Measurements from ENCODE around the gene LDLRAD4.

The LDLRAD4 gene

GRCh38 chr18:13430663-13431062, 212.1 kb downstream of the LDLRAD4 start:
- DNase-seq (ENCODE audit: low spot score) = no peak

DNA sequence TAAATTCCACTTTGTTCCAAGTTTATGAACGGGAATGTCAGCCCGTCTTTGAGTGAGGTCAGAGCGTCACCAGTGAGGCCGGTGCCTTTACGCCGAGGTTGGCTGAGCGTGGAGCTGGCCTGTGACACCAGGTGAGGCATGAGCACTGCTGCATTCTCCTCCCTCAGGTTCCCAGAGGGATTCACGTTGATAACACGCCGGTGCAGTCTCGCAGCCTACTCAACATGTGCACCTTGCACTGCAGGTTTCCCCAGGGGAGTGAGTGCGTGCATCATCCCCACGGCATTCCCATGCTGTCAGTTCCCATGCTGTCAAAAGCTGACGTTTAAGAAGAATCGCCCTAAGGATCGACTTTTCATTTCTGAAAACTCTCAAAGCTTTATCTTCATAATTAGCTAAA, 213.3 kb downstream of the LDLRAD4 start:
- DNase-seq (ENCODE audit: low spot score) = no peak

GRCh38 chr18:13433125-13433524, 214.6 kb downstream of the LDLRAD4 start:
- no peak for DNase-seq (ENCODE audit: low spot score)

GRCh38 chr18:13433685-13434084, 215.1 kb downstream of the LDLRAD4 start:
- DNase-seq (ENCODE audit: low spot score) = no peak

DNA sequence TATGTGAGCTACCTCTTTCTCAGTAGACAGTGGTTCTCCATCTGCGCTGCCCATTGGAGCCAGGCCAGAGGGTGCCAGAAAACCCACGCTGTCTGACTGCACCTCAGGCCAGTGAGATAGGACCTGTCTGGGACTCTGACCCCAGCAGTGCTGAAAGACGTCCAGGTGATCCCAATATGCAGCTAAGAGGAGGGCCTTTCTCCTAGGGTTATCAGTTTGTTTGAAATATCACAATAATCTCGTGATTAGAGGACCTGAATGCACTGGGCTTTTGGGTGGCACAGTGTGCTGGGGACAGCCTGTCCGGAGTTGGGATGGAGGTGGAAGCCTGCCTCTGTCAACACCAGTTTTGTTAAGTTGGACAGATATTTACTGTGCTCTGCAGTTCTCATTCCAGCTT, 216.3 kb downstream of the LDLRAD4 start:
- no peak for DNase-seq (ENCODE audit: low spot score)

GRCh38 chr18:13435586-13436333, 217.2 kb downstream of the LDLRAD4 start:
- DNase-seq (ENCODE audit: low spot score) = no peak

- DNase-seq (ENCODE audit: low spot score) = peak; percentile 85
Measured at GRCh38 chr18:13436576-13436975, 218.0 kb downstream of the LDLRAD4 start.

- DNase-seq (ENCODE audit: low spot score) = peak; percentile 62
Measured at GRCh38 chr18:13437034-13437433, 218.5 kb downstream of the LDLRAD4 start.

GRCh38 chr18:13437796-13438506, 219.4 kb downstream of the LDLRAD4 start:
- no peak for DNase-seq (ENCODE audit: low spot score)

- no peak for DNase-seq (ENCODE audit: low spot score)
Measured at GRCh38 chr18:13438507-13439056, 220.0 kb downstream of the LDLRAD4 start.

DNA sequence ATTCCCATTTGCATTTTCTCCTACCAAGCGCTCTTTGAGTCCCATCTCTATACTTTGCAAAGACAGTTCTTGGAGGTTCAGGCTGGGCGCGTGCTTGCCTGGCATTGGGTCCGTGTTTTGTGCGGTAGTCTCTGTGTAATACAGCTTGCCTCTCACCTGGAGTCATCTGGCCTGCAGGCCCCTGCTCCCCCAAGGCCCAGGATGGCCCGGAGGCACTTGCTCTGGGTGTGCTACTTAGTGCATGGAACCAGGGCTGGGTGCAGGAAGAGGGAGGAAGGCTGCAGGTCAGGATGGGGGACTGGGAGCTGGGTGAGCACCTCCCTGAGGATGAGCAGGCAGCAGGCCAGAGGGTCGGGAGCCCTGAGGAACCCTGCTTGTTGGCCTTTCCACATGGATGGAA, 220.9 kb downstream of the LDLRAD4 start:
- no peak for DNase-seq (ENCODE audit: low spot score)

GRCh38 chr18:13440277-13441248, 222.0 kb downstream of the LDLRAD4 start:
- no peak for DNase-seq (ENCODE audit: low spot score)

DNA sequence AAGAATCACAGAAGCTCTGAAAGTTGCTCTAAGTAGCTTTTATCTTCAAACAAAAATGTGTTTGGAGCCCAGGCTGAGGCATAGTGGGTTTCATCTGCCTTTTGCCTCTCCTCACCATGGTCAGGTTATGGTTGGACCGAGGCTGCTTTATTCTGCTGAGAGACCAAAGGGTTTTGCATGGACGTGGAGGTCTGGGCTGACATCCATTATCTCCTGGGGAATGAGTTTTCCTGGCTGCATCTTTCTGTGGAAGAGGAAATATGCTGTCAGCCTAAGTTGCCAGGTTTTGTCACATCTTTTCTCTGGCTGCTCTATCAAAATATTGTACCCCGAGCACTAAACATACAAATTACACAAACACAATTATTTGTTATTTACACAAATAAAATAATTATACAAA, 223.2 kb downstream of the LDLRAD4 start:
- peak; percentile 90 for DNase-seq (ENCODE audit: low spot score)

DNA sequence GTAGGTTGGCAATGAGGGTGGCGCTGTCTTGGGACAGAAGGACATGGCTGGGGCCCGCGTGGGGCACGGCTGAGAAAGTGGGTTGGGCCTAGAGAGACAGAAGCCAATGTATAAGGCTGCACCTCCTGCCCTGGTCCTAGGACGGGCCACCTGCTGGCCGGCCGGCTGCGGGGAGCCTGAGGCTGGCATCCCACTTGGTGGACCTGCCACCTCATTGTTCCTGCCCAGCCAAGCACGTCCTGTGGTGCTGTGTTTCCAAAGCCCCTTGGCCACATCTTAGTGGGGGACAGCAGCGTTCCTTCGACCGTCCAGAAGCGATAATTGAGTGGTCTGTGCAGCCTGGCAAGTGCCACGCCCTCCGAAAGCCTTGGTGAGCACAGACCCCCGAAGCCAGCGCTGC, 223.9 kb downstream of the LDLRAD4 start:
- no peak for DNase-seq (ENCODE audit: low spot score)

GRCh38 chr18:13443552-13443951, 225.0 kb downstream of the LDLRAD4 start:
- no peak for DNase-seq (ENCODE audit: low spot score)

- DNase-seq (ENCODE audit: low spot score) = peak; percentile 35
Measured at GRCh38 chr18:13444430-13445240, 226.1 kb downstream of the LDLRAD4 start.

- DNase-seq (ENCODE audit: low spot score) = no peak
Measured at GRCh38 chr18:13445241-13445897, 226.8 kb downstream of the LDLRAD4 start.

- no peak for DNase-seq (ENCODE audit: low spot score)
Measured at GRCh38 chr18:13446024-13446423, 227.5 kb downstream of the LDLRAD4 start.

DNA sequence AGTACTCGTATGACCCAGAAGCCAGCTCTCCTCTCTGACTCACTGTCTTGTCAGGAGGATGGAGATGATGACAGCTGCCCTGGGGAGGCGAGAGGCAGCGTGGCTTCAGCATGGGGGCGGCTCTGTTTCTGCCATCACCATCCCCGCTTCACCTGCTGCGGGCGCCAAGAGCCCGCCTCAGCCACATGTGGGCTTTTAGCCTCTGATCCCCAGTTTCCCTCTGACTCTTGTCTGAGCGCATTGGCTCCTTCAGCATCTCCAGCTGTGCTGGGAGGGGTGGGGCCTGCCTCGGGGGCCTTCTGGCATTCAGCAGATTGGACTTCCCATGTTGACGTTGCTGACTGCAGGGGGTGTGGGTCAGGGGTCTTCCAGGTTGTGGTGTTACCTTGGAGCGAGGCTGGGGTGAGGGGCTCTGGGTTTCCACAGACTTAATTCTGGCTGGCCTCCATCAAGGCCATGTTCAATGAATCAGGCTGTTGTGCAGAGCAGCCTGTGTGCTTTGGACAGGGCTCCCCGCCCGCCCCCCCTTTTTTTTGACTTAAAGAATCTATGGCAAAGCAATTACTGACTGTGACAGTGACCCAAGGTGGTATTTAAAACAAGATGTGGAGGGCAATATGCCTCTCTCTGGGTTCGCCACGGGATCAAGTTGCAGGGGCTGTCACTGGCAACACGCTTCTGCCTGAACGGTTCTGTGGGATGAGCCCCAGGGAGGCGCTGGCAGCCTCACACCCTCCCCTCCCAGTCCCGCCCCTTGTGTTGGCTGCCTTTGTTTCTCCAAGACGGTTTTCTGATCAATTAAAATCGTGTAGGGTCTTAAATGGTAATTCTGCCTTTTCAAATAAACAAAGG, 228.3 kb downstream of the LDLRAD4 start:
- DNase-seq (ENCODE audit: low spot score) = no peak
